ENCODE results near the gene KDM3B. TPM values are rescaled to one million over a fixed set of nuclear protein-coding genes. Genes with fewer than 3 reads are reported as not detected.

Gene KDM3B
- total and polyA plus RNA-seq, 9 of the 15 experiments (the other 6 are each of a cell fraction or from before 2014, with no cell fraction given) = 13.8 to 62.8 (median 41.9) TPM

- ATAC-seq (peak; percentile 43), FAIRE-seq (no peak), DNase-seq (ENCODE audit: extremely low read depth in 1 of 4, low spot score in 3 of 4) (peak in 1 of 4 experiments; percentile 5)
- ChIA-PET POLR2A (interaction anchor here (1.1 to 1.2 kb wide), 2 partner anchors 16 to 70 kb away, joined by 3 to 4 read pairs; partner anchors contain the start of gene FAM53C), CTCF (ENCODE audit: low intra/inter-chr PET ratio) (no interaction called here)
- no peak overlapping the region for H3K27ac ChIP-seq (ENCODE audit: extremely low read depth, low read depth, low read length)
- no peaks in the 10 kb centered on the region for H3K4me1 ChIP-seq (replicated peaks in 1 of 2; ENCODE audit: control insufficient read depth in 2 of 2, insufficient read depth in 2 of 2, low read length in 2 of 2)
- H3K4me2 ChIP-seq (ENCODE audit: insufficient read depth, low read length) = no peak overlapping the region
- intact Hi-C loops (cut with micrococcal nuclease) (no loop called here), in situ Hi-C loops (cut with MboI) (loop anchor here (25.0 kb wide), 1 partner anchor 221 kb away; the partner anchor contains the start of genes BRD8 and KIF20A)
- H2AFZ ChIP-seq (ENCODE audit: low read depth, low read length) = no peak overlapping the region
- no peaks in the 10 kb centered on the region for H3K9me3 ChIP-seq (replicated peaks; ENCODE audit: control insufficient read depth, insufficient read depth, low read depth, low read length)
- H3K27me3 ChIP-seq (ENCODE audit: control insufficient read depth in 2 of 2, insufficient read depth in 2 of 2, low read length in 2 of 2) = no peaks in the 10 kb centered on the region
- 75% methylated on average over 5 of the region's 5 CpGs for WGBS (ENCODE audit: insufficient coverage, low coverage, missing lambda C conversion rate)
- no TSS peak for BruUV-seq (replicated peaks)
- peaks cover 33% of the 10 kb centered on the region; the same call in 2 of the 3 replicates for H3K36me3 ChIP-seq (ENCODE audit: control insufficient read depth, insufficient read depth, low read length)
- H3K9me1 ChIP-seq (ENCODE audit: control insufficient read depth, insufficient read depth, low read length) = no peaks in the 10 kb centered on the region
- no peaks in the 10 kb centered on the region for H3K79me2 ChIP-seq (ENCODE audit: control insufficient read depth, insufficient read depth, low read length)
- H3K4me3 ChIP-seq = no peak overlapping the region
- no peak overlapping the region for H3K9ac ChIP-seq (ENCODE audit: insufficient read depth in 1 of 2, low read depth in 2 of 2, low read length in 2 of 2)
- no peaks in the 10 kb centered on the region for H4K20me1 ChIP-seq (replicated peaks; ENCODE audit: control insufficient read depth, insufficient read depth, low read length)
- no peak for TF ChIP-seq ARID3A (IDR thresholded peaks at IDR 0.05; ENCODE audit: borderline replicate concordance, low read depth, low read length)
- TF ChIP-seq MTA1 (IDR thresholded peaks at IDR 0.05; ENCODE audit: borderline replicate concordance) = no peak
- no peak for TF ChIP-seq STAG1 (CRISPR knock-in tag; IDR thresholded peaks at IDR 0.05; ENCODE audit: borderline replicate concordance)
- TF ChIP-seq, protein P1, sequence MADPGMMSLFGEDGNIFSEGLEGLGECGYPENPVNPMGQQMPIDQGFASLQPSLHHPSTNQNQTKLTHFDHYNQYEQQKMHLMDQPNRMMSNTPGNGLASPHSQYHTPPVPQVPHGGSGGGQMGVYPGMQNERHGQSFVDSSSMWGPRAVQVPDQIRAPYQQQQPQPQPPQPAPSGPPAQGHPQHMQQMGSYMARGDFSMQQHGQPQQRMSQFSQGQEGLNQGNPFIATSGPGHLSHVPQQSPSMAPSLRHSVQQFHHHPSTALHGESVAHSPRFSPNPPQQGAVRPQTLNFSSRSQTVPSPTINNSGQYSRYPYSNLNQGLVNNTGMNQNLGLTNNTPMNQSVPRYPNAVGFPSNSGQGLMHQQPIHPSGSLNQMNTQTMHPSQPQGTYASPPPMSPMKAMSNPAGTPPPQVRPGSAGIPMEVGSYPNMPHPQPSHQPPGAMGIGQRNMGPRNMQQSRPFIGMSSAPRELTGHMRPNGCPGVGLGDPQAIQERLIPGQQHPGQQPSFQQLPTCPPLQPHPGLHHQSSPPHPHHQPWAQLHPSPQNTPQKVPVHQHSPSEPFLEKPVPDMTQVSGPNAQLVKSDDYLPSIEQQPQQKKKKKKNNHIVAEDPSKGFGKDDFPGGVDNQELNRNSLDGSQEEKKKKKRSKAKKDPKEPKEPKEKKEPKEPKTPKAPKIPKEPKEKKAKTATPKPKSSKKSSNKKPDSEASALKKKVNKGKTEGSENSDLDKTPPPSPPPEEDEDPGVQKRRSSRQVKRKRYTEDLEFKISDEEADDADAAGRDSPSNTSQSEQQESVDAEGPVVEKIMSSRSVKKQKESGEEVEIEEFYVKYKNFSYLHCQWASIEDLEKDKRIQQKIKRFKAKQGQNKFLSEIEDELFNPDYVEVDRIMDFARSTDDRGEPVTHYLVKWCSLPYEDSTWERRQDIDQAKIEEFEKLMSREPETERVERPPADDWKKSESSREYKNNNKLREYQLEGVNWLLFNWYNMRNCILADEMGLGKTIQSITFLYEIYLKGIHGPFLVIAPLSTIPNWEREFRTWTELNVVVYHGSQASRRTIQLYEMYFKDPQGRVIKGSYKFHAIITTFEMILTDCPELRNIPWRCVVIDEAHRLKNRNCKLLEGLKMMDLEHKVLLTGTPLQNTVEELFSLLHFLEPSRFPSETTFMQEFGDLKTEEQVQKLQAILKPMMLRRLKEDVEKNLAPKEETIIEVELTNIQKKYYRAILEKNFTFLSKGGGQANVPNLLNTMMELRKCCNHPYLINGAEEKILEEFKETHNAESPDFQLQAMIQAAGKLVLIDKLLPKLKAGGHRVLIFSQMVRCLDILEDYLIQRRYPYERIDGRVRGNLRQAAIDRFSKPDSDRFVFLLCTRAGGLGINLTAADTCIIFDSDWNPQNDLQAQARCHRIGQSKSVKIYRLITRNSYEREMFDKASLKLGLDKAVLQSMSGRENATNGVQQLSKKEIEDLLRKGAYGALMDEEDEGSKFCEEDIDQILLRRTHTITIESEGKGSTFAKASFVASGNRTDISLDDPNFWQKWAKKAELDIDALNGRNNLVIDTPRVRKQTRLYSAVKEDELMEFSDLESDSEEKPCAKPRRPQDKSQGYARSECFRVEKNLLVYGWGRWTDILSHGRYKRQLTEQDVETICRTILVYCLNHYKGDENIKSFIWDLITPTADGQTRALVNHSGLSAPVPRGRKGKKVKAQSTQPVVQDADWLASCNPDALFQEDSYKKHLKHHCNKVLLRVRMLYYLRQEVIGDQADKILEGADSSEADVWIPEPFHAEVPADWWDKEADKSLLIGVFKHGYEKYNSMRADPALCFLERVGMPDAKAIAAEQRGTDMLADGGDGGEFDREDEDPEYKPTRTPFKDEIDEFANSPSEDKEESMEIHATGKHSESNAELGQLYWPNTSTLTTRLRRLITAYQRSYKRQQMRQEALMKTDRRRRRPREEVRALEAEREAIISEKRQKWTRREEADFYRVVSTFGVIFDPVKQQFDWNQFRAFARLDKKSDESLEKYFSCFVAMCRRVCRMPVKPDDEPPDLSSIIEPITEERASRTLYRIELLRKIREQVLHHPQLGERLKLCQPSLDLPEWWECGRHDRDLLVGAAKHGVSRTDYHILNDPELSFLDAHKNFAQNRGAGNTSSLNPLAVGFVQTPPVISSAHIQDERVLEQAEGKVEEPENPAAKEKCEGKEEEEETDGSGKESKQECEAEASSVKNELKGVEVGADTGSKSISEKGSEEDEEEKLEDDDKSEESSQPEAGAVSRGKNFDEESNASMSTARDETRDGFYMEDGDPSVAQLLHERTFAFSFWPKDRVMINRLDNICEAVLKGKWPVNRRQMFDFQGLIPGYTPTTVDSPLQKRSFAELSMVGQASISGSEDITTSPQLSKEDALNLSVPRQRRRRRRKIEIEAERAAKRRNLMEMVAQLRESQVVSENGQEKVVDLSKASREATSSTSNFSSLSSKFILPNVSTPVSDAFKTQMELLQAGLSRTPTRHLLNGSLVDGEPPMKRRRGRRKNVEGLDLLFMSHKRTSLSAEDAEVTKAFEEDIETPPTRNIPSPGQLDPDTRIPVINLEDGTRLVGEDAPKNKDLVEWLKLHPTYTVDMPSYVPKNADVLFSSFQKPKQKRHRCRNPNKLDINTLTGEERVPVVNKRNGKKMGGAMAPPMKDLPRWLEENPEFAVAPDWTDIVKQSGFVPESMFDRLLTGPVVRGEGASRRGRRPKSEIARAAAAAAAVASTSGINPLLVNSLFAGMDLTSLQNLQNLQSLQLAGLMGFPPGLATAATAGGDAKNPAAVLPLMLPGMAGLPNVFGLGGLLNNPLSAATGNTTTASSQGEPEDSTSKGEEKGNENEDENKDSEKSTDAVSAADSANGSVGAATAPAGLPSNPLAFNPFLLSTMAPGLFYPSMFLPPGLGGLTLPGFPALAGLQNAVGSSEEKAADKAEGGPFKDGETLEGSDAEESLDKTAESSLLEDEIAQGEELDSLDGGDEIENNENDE (IDR thresholded peaks at IDR 0.05; ENCODE audit: low read depth, low read length) = no peak
- no peak for TF ChIP-seq EP300 (IDR thresholded peaks at IDR 0.05; ENCODE audit: low read length)
- no peak for TF ChIP-seq EP400 (IDR thresholded peaks at IDR 0.05)
- TF ChIP-seq, protein P2, sequence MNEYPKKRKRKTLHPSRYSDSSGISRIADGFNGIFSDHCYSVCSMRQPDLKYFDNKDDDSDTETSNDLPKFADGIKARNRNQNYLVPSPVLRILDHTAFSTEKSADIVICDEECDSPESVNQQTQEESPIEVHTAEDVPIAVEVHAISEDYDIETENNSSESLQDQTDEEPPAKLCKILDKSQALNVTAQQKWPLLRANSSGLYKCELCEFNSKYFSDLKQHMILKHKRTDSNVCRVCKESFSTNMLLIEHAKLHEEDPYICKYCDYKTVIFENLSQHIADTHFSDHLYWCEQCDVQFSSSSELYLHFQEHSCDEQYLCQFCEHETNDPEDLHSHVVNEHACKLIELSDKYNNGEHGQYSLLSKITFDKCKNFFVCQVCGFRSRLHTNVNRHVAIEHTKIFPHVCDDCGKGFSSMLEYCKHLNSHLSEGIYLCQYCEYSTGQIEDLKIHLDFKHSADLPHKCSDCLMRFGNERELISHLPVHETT (CRISPR knock-in tag; conservative IDR thresholded peaks at IDR 0.05 in 1 of 2, IDR thresholded peaks at IDR 0.05 in 1 of 2) = no peak
Measured at GRCh38 chr5:138408023-138408422, 55.5 kb downstream of the KDM3B start.
